GM18507 (cell line): ENCODE data around the gene THSD4.

ENCODE experiments used
- DNase-seq: peaks from one replicate; pipeline ENCODE4 v3.0.0; 2011; ENCODE audit warnings: low read depth; ENCODE audit not compliant: insufficient read length; ENCODE audit errors: extremely low spot score
- FAIRE-seq: peaks from 2 replicates; lab custom pipeline; 2011; peaks lifted over from hg19 to GRCh38; lab: Jason Lieb, UNC

The THSD4 gene

GRCh38 chr15:71630475-71630809 lies 515.2 kb downstream of the THSD4 start:
- DNase-seq (no peak), FAIRE-seq (no peak)

DNA sequence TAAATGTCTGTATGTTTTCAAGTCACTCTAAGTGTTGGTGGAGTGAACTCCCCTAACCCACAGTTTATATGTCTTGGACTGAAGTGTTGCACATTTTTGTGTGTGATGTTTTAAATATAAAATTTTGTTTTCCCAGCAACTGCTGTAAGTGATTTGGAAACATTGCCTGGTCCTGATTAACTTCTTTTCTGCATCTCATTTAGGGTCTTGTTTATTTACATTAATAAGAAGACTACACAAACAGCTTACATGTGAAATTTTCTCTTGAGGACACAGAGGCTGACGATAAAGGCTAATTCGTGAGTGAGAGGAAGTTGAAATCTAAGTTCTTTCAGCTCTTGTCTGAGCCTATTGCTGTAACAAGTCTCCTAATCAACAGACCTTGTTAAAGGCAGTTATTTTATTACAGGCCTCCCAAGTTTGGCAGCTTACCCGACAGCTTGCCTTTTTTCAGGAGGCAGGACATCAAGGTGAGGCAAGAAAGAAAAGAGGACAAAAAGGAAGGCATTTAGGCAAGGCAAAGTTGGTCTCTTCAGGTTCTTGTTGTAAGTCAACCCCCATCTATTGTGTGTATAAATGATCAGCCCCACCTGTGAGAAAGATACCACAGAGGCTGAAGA lies 517.4 kb downstream of the THSD4 start:
- no peak for FAIRE-seq
- no peak for DNase-seq

GRCh38 chr15:71634820-71635560 lies 519.7 kb downstream of the THSD4 start:
- FAIRE-seq, result no peak
- no peak for DNase-seq

GRCh38 chr15:71635735-71636134 lies 520.5 kb downstream of the THSD4 start:
- FAIRE-seq (no peak), DNase-seq (no peak)

DNA sequence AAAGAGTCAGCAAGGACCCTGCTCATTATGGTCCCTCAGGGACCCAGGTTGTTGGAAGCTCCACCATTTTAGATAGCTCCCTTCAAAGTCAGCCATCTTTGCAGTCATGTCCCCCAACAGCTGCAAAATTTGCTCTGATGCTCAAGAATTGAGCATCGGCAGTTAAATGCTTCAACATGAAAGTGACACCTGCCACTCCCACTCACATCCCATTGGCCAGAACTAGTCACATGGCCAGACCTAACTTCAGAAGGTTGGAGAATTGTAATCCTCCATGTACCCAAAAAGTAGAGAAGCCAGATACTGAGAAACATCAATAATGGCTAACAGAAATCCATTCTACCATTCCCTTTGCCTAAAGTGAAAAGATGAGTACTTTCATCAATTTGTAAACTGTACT lies 523.6 kb downstream of the THSD4 start:
- FAIRE-seq, result no peak
- no peak for DNase-seq

DNA sequence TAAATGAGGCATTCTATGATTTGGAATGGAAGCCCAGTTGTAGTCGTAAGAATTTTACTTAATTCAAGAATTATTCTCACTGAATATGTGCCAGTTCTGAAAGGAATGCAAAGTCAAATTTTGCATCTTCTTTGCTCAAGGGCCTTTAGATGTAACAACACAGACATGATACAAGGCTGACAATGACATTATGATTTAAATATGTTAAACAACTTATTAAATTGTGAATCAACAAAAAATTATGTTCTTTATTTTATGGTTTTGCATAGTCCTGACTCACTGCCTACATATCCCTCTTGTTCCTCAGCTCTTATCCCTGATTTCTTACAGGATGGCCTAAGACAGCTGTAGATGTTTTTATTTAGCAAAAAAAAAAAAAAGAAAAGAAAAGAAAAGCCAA lies 524.2 kb downstream of the THSD4 start:
- DNase-seq (no peak), FAIRE-seq (no peak)

DNA sequence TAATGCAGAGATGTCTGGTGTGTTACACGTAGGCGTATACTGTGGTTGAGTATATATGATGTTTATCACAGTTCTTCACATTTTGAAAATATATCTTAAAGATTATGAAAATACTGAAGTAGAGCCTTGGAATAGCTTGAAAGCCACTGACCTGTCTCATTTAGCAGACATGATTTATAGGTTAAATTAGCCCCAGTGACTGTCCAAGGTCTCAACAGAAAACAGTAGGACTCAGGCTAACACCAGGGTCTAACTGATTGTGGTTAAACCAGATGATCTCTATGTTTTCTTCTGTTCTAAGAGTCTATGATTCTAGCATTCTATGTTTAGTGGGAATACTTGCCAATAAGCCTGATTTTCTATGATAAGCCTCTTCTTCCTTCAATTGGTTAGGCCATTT lies 528.6 kb downstream of the THSD4 start:
- FAIRE-seq (no peak), DNase-seq (no peak)

DNA sequence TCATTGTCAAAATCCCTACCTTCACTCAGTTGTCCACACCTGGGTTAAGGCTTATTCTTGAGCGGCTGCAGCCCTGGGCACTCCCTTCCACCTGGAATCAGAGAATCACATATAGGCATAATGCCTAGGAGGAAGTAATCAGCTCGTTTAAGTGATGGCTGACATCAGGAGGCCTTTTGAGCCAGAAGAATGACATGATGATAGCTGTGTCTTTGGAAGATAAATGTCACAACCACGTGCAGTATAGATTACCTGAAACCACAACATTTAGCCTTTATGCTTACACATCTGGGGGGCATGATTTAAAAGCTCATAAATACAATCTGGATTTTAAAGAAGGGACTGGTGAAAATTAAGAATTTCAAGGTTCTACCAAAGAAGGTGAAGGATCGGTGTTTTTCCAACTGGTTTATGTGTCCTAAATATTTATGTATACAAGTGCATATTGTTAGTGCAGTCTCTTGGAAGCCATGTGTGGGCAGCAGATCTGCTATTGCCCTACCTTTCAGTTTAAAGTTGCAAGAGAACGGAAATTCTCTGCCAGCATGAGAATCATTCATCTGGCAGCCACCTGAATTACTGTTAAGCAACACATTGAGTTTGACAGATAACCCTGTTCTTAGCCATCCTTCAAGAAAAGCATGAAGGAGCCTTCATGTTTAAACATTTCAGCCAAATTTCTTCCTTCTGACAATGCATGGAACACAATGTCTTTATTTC lies 531.7 kb downstream of the THSD4 start:
- no peak for FAIRE-seq

DNA sequence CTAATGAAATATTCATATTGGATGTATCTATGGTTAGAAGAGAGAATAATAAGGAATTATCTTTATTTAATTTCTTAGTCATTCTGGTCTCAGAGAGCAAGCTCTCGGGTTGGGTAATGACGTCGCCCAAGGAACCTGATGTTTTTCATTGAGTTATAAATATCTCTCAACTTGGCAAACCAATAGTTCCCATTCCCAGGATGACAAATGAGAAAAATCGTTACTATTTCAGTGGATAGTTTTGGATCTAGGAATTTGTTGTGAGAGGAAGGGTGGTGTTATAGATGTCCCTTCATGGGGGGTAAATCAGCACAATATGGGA lies 532.2 kb downstream of the THSD4 start:
- no peak for FAIRE-seq

More for the DNA sequence above, 531.7 kb downstream of the THSD4 start:
- no peak for DNase-seq

DNA sequence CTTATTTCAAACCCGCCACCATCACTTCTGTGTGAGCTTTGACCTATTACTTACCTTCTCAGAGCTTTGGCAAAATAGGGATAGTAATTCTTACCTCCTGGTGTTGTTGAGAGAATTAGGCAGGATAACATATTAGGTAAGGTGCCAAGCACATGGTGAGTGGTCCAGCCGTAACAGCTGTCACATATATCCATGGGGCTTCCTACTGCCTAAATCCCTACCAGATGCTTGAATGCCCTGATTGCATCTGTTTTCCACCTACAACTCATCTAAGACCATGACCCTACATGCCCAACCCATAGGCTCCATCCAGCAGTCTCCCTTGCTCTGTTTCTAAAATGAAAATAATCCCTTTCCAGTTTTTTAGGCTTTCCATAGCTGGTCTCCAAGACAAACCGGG lies 532.8 kb downstream of the THSD4 start:
- FAIRE-seq, result no peak
- DNase-seq, result no peak

More for the DNA sequence above, 532.2 kb downstream of the THSD4 start:
- no peak for DNase-seq

- FAIRE-seq (no peak), DNase-seq (no peak)
Measured at GRCh38 chr15:71649894-71650293, 534.6 kb downstream of the THSD4 start.

DNA sequence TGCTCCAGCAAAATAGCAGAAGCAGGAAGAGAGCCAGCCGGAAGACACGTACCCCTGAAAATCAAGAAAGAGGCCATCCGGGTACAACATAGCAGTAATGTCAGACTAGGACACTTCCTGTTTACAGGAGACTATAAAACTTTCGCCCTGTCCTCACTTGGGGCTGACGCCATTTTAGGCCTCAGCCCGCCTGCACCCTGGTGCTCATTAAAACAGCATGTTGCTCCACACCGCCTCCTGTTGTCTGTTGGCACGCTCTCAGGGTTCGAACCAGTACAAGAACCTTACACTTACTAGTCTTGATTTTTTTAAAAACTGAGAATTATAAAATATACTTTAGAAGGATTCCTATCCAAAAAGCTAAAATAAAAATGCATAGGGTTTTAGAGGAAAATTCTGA lies 535.3 kb downstream of the THSD4 start:
- FAIRE-seq (no peak), DNase-seq (no peak)

DNA sequence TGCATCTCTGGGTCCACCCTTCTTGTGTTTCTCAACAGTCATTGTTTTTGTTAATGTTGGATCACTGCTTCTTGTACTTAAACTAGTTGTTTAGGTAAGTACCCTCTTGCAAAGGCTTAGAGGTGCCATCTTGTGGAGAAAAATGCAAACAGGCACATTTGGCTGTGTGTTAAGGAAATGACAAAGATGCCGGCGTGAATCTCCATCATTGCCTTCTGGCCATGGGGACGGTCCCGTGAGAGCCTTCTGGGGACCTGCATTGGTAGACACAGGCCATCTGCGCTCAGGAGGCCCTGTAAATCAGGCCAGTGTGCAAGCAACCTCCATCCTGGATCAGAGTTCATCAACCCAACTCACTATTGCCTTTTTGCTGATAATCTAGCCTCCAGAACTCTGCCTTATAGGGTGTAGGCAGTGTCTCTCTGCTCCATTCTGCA lies 536.5 kb downstream of the THSD4 start:
- FAIRE-seq, result no peak

DNA sequence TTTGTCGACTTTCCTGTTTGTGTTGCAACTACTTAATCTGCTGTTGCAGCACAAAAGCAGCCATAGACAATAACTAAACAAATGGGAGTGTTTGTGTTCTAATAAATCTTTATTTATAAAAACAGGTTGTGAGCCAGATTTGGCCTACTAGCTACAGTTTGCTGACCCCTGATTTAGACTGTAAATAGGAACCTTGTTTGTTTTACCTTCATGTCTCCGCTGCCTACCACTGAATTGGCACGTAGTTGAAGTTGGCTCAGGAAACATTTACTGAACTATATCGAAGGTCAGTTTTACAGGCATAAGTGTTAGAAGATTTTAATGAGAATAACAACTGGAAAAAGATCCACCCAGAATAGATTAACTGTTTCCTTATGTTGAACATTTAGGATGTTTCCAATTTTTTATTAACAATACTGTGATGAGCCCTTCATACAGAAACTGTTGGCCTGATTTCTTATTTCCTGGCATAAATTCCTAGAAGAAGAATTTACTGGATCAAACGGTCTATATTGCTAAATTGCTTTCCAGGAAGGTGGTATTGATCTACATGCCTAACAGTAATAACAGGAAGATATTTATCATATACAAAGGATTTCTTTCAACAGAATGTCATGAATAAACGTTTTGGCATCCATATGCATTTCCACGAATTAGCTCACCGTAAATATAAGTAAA lies 538.9 kb downstream of the THSD4 start:
- FAIRE-seq, result no peak
- no peak for DNase-seq

More for the DNA sequence above, 536.5 kb downstream of the THSD4 start:
- DNase-seq, result no peak

DNA sequence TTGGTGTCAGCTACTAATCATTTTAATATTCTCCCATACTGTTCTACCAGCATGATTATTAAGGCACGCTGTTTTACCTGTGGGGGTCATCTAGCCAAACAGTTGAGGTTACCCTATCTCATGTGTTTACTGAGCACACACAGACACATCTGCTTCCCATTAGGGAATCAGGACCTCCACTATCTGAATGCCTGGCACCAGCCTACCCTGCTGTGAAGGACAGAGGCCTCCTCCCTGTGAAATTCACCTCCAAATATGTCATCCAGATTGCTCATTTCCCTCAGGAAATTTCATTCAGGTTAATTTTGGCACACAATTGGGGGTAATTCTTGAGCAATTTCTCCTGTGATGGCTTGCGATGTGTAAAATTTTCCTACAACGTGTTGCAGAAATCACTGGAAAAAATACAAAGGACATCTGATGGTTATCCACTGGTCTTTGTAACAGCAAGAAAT lies 539.5 kb downstream of the THSD4 start:
- DNase-seq (no peak), FAIRE-seq (no peak)

DNA sequence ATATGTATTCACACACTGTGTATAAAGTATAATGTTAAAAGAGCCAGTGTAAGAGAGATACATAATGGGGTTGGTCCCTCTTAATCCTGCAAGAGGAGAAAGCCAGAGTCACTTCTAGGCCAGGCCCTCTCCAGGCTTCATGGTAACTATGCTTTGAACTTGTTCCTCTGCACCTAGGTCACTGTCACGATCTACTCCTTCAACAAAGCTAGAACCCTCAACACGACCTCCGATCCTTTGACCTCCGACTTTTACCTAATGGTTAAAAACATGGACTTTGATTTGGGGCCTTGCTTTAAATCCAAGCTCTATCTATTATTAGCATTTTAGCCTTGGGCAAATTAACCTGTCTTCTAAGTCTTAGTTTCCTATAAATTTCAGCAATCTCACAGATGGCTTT lies 541.2 kb downstream of the THSD4 start:
- FAIRE-seq, result no peak
- DNase-seq, result no peak

DNA sequence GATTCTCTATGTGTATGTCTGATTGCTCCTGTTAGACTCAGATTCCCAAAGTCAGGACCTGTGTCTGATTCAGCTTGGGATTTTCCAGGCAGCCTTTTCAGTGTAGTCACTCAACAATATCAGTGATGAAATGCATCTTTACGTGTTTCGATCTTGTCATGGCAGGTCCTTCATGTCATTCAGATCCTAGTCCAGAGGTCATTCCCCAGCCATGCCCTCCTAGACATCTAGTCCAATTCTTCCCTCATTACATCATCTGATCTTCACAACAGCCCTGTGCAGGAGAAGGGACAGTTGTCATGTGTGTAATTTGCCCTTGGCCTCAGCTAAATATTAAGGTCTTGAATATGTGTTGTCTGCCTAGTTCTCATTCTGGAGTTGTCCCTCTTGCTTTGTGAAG lies 541.9 kb downstream of the THSD4 start:
- DNase-seq (no peak), FAIRE-seq (no peak)

DNA sequence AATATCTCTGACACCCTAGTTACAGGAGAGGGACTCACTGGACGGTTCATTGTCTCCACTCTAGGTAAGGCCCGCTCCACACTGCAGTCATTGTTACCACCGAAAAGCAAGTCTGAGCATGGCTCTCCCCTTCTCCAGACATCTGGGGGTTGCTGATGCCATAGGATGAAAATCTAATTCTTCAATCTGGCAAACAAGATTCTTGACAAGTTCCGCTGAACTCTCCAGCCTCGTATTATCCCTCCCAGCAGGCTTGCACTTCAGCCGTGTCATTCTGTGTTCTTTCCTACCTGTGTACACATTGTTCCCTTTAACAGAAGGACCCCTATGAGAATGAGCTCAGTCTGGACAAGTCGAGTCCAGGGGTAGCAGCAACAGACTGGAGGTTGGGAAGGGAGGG lies 542.8 kb downstream of the THSD4 start:
- DNase-seq (no peak), FAIRE-seq (no peak)

DNA sequence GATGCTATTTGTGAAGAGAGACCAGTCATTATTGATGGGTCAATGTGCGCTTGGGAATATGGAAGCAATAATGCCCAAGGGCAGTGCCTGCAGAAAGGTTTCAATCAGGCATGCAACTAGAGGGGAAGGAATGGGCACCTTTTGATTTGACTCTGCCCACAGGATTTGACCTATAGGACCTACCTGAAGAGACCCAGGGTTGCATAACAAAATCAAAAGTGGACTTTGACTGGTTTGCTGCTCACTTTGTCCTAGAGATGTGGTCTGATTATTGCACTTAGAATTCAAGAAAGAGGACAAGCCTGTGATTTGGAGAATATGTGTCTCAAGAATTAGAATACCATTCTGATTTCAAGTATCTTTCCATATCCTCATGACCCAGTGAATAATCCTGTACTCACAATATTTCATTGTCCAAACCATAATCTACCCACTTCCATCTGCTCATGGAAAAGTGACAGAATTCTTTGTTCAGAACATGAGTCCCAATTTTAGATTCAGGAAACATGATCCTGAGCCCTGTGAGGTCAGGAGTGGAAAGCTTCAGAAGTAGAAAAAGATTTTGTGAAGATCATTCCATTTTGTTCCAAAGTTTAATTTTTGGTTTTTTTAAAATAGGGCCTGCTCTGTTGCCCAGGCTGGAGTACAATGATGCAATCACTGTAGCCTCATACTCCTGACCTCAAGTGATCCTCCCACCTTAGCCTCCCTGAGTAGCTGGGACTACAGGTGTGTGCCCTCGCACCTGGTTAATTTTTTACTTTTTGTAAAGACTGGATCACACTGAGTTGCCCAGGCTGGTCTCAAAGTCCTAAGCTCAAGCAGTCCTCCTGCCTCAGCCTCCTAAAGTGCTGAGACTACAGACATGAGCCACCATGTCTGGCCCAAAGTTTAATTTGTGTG lies 543.8 kb downstream of the THSD4 start:
- DNase-seq (no peak), FAIRE-seq (no peak)
